ENCODE data around the gene ACOT9.

- no peak for TF ChIP-seq CTCF (conservative IDR thresholded peaks at IDR 0.05)
- no peak for TF ChIP-seq ZFX (IDR thresholded peaks at IDR 0.05)
Observed at GRCh38 chrX:23789386-23790154, 46.5 kb upstream of the ACOT9 start.

Data from C4-2B (cell line).